ENCODE data around the gene GFRA1.

Gene GFRA1

GRCh38 chr10:116098411-116099022 lies 174.5 kb downstream of the GFRA1 start:
- DNase-seq, result peak; percentile 62

- peak; percentile 73 for DNase-seq
These were observed 175.7 kb downstream of the GFRA1 start for GRCh38 chr10:116097239-116097784.

- no peak for DNase-seq
These were observed 176.5 kb downstream of the GFRA1 start for GRCh38 chr10:116096526-116096925.

- DNase-seq, result no peak
These were observed 178.7 kb downstream of the GFRA1 start for GRCh38 chr10:116094356-116094755.

- DNase-seq, result no peak
These were observed 180.0 kb downstream of the GFRA1 start for GRCh38 chr10:116093031-116093430.

- DNase-seq, result no peak
These were observed 184.0 kb downstream of the GFRA1 start for GRCh38 chr10:116088985-116089384.

- DNase-seq, result no peak
These were observed 187.7 kb downstream of the GFRA1 start for GRCh38 chr10:116085323-116085722.

- DNase-seq, result no peak
These were observed 188.8 kb downstream of the GFRA1 start for GRCh38 chr10:116084161-116084560.

GRCh38 chr10:116083226-116083762 lies 189.7 kb downstream of the GFRA1 start:
- DNase-seq, result no peak

GRCh38 chr10:116082762-116083161 lies 190.2 kb downstream of the GFRA1 start:
- no peak for DNase-seq

GRCh38 chr10:116082206-116082605 lies 190.8 kb downstream of the GFRA1 start:
- no peak for DNase-seq

- peak; percentile 89 for DNase-seq
These were observed 192.5 kb downstream of the GFRA1 start for GRCh38 chr10:116080553-116080952.

- no peak for DNase-seq
These were observed 193.7 kb downstream of the GFRA1 start for GRCh38 chr10:116079355-116079754.

GRCh38 chr10:116076621-116077020 lies 196.4 kb downstream of the GFRA1 start:
- DNase-seq, result no peak

GRCh38 chr10:116073510-116073909 lies 199.5 kb downstream of the GFRA1 start:
- no peak for DNase-seq

GRCh38 chr10:116073001-116073400 lies 200.0 kb downstream of the GFRA1 start:
- DNase-seq, result peak; percentile 85

- DNase-seq, result no peak
These were observed 201.4 kb downstream of the GFRA1 start for GRCh38 chr10:116071453-116072148.

GRCh38 chr10:116070743-116071320 lies 202.2 kb downstream of the GFRA1 start:
- DNase-seq, result no peak

- DNase-seq, result no peak
These were observed 203.2 kb downstream of the GFRA1 start for GRCh38 chr10:116069856-116070255.

GRCh38 chr10:116067825-116068224 lies 205.2 kb downstream of the GFRA1 start:
- peak; percentile 80 for DNase-seq

- DNase-seq, result peak; percentile 93
These were observed 209.9 kb downstream of the GFRA1 start for GRCh38 chr10:116063107-116063506.

GRCh38 chr10:116060864-116061263 lies 212.1 kb downstream of the GFRA1 start:
- DNase-seq, result no peak

GRCh38 chr10:116059320-116059719 lies 213.7 kb downstream of the GFRA1 start:
- no peak for DNase-seq

All from islet precursor cell (in vitro differentiated cells).